ENCODE measurements around the gene TEX11.

The TEX11 gene

GRCh38 chrX:70497026-70497425, 411.5 kb downstream of the TEX11 start:
- DNase-seq (ENCODE audit: low spot score): no peak

- no peak for DNase-seq (ENCODE audit: low spot score)
These were observed 412.0 kb downstream of the TEX11 start for GRCh38 chrX:70496491-70496890.

- DNase-seq (ENCODE audit: low spot score): no peak
These were observed 414.1 kb downstream of the TEX11 start for GRCh38 chrX:70494441-70494840.

DNA sequence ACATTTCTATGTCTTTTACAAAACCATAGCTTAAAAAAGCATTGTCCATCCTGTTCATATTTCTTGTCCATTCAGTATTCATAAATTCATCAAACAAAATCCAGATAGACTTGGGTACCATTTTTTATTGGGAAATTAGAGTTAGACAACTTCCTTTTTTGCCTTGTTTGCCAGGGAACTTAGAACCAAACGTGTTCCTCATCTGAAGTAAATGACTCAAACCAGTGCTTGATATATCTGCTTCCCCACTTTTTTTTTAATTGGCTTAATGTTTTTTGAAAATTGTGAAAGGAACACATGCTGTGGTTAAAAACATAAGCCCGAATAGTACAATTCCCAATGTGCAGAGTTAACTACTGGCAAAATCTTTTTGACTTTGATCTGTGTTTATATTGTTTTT, 419.7 kb downstream of the TEX11 start:
- no peak for DNase-seq (ENCODE audit: low spot score)

GRCh38 chrX:70485466-70485865, 423.0 kb downstream of the TEX11 start:
- no peak for DNase-seq (ENCODE audit: low spot score)

DNA sequence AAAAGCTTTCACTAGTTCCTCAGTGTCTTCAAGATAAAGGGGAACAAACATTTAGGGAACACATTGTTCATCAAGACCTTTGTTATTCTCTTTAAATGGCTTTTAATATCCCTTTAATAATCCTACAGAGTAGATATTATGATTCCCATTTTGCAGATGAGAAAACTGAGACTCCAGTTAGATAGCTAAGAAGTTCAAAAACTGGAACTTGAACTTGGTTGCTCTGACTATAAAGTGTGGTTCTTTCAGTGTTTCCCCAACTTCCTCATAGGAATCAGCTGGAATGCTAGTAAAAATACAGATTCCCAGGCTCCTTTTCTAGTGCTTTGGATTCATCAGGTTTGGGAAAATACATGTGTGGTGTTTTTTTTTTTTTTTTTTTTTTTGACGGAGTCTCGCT, 426.2 kb downstream of the TEX11 start:
- DNase-seq (ENCODE audit: low spot score): no peak

DNA sequence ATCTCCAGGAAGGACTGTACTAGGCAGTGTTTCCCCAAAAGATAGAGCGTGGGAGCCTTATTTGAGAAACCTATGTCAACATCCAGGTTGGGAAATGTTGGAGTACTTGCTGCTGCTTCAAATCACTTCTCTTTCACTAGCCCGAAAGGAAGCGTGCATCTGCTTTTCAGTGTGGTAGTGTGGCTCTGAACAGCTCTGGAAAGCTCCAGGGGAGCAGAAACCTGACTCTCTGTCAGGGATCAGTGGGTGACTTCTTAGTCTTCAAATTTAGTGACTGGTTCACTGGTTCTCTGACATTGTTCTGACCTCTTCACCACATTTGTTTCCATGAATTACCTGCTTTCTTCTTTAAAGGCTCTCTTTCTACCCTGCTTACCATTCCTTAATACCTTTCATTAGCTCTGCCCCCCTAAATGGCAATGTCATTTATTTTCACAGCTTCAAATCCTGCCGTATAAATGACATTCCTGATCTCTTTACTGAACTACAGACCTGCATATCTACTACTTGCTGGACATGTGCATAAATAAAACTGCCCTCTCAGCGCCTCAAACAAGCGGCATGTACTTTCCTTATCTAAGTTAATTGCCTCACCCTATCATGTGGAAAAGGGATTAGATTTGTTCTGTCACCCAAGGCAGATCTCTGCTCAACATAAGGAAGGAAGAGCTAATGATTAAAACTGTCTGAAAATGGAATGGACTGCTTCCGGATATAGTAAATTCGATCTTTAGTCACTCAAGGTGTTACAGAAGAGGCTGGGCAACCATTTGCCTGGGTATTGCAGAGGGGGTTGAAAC, 426.8 kb downstream of the TEX11 start:
- DNase-seq (ENCODE audit: low spot score): no peak

GRCh38 chrX:70480660-70481018, 427.9 kb downstream of the TEX11 start:
- no peak for DNase-seq (ENCODE audit: low spot score)

DNA sequence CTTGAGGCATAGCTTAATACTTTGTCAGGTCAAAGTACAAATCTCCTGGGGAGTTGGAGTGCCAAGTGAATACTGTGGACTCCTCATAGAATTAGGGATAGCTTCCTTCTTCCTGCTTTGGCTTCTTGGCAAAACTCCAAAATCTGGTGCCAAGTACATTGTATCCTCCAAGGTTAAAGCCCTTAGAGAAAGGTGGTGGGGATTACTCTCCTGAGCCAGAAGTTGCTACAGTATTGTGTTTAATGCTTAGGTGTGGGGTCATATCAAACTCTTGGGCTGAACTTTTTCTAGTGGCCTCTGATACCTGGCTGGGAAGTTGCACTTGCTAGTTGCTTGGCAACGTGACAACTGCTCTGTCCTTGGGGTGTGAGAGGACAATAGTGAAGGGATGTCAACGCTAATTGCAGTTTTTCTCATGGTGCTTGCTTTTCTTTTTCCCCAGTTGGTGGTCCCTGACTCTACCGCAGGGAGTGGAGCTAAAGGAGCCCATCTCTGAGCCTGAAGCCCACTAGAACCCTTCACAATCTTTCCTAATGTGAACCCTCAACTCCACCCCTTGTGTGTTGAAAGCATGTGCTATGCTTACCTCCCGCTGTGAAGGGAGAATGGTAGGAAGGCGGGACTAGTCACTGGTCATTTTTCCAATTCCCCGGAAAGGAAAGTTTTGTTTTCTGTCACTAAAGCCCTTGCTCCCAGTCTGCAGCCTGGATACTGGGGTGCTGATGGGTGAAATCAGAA, 428.4 kb downstream of the TEX11 start:
- no peak for DNase-seq (ENCODE audit: low spot score)

GRCh38 chrX:70479247-70479921, 429.1 kb downstream of the TEX11 start:
- DNase-seq (ENCODE audit: low spot score): no peak
